ENCODE data around the gene STPG3. TPM values are rescaled to one million over a fixed set of nuclear protein-coding genes. Genes with fewer than 3 reads are reported as not detected.

STPG3 gene
- total RNA-seq, 5 donors from 2014 or later (not counting 1 experiment from before 2014, with no cell fraction given) = 0.54 TPM; not detected in 4

GRCh38 chr9:137221506-137222111, 29.5 kb upstream of the STPG3 start:
- no peaks in the 10 kb centered on the region for H3K9me3 Mint-ChIP-seq
- CTCF ChIA-PET = interaction anchor here in 1 of 2 donors (1.0 kb wide), 1 partner anchor 193 kb away, joined by 3 read pairs; no protein-coding TSS in a partner anchor

DNA sequence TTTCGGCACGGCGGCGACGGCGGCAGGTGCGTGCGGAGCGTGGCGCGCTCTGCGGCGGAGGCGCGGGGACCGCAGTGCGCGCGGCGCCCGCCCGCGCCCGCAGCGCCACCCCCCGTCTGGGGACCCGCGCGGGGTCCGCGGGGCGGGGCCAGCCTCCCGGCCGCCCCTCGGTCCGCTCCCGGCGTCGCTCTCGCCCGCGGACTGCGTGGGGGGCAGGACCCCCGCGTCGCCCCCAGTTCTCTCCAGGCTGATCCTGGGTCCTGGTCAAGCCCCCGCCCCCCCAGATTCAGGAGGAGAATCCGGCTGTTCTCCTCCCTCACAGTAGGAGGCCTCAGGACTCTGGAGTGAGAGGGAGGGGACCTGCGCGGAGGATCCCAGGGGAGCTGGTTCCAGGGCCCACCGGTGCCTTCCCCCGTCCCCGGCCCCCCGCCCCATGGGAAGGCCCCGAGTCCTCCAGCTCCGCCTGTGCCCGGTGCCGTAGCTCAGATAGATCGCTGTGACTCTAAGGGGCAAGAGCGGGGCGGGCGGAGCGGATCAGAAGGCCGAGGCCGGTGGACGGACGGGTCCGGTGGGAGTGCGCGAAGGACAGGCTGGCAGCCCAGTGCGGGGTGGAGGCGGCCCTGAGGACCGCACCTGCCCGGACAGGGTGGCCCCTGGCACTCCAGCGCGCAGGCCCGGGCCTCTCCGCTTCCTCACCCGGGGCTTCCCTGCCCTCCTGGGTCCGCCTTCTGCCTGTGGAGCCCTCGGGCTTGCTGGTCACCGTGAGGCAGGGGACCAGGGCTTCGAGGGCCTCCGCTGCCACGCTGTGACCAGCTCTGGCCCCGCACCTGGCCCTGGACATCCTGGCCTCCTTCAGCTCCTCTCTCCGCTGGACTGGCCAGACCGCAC, 28.7 kb upstream of the STPG3 start, which contains the start of gene RNF208:
TSS of gene RNF208 (minus strand) at position 51 of the 888 bp plus-strand sequence. CDS start 1,028 bp downstream, outside the sequence.
- H3K36me3 Mint-ChIP-seq = no peaks in the 10 kb centered on the region
- H3K4me3 Mint-ChIP-seq = peak within 1 kb of the TSS; percentile 71 to 80 (median 79)
- ChIA-PET CTCF (interaction anchor here in 1 of 2 donors (1.0 to 2.0 kb wide), 3 partner anchors 14 to 194 kb away, joined by 3 to 9 read pairs (median 7); no protein-coding TSS in a partner anchor), POLR2A (interaction anchor here (1.0 to 2.4 kb wide), 3 partner anchors 16 to 21 kb away, joined by 3 to 16 read pairs (median 6); partner anchors contain the start of gene TUBB4B (in 1 of the 2))
- peaks cover 0 to under 1% of the 10 kb centered on the region in 2 donors for H3K27me3 Mint-ChIP-seq
- ATAC-seq (replicated peaks in 1 of 4) (no peak), DNase-seq (peak in 3 of 35 experiments; percentile 11 to 32 (median 30))
- Histone ChIP-seq H3K4me1 (ENCODE audit: control insufficient read depth in 1 of 2, extremely low read depth in 1 of 2, insufficient read depth in 2 of 2, low read length in 2 of 2) (peaks cover 2 to 34% of the 10 kb centered on the region in 2 experiments), H3K4me3 (ENCODE audit: control insufficient read depth in 1 of 2, extremely low read depth in 1 of 2, low read length in 1 of 2) (peak within 1 kb of the TSS; percentile 76 to 79), H3K27ac (ENCODE audit: low read length) (peak within 1 kb of the TSS; percentile 66), H3K27me3 (replicated peaks in 1 of 2; ENCODE audit: control insufficient read depth in 2 of 2, extremely low read depth in 1 of 2, insufficient read depth in 2 of 2, low read length in 1 of 2) (peaks cover 0 to 22% of the 10 kb centered on the region in 2 experiments), H3K9me3 (no peaks in the 10 kb centered on the region), H3K36me3 (ENCODE audit: control insufficient read depth in 2 of 2, extremely low read depth in 1 of 2, insufficient read depth in 1 of 2, low read length in 1 of 2) (no peaks in the 10 kb centered on the region)
- peak within 1 kb of the TSS in 1 of 2 donors; percentile 80 for H3K27ac Mint-ChIP-seq
- H3K4me1 Mint-ChIP-seq = peaks cover 1 to 5% (median 5%) of the 10 kb centered on the region in 3 donors
- WGBS (ENCODE audit: insufficient coverage) = 8% methylated on average over 84 of the region's 88 CpGs
- H3K9me3 Mint-ChIP-seq = no peaks in the 10 kb centered on the region

More at GRCh38 chr9:137221506-137222111, 29.5 kb upstream of the STPG3 start:
- 16% methylated on average over 60 of the region's 61 CpGs for WGBS (ENCODE audit: insufficient coverage)
- no peak overlapping the region for H3K27ac ChIP-seq (ENCODE audit: low read length)
- Mint-ChIP-seq H3K4me1 (peaks cover 0 to 5% (median 4%) of the 10 kb centered on the region in 3 donors), H3K27ac (no peak overlapping the region), H3K36me3 (no peaks in the 10 kb centered on the region), H3K27me3 (no peaks in the 10 kb centered on the region), H3K4me3 (no peak overlapping the region)
- ATAC-seq (replicated peaks in 1 of 4) (no peak), DNase-seq (peak in 1 of 35 experiments; percentile 36)
- no peaks in the 10 kb centered on the region for H3K9me3 ChIP-seq
- H3K4me1 ChIP-seq (ENCODE audit: control insufficient read depth in 1 of 2, extremely low read depth in 1 of 2, insufficient read depth in 2 of 2, low read length in 2 of 2) = peaks cover 2 to 30% of the 10 kb centered on the region in 2 experiments
- POLR2A ChIA-PET = interaction anchor here in 1 of 2 donors (1.0 kb wide), 1 partner anchor 15 kb away, joined by 3 read pairs; no protein-coding TSS in a partner anchor
- H3K36me3 ChIP-seq (ENCODE audit: control insufficient read depth in 2 of 2, extremely low read depth in 1 of 2, insufficient read depth in 1 of 2, low read length in 1 of 2) = no peaks in the 10 kb centered on the region
- peaks cover 0 to 14% of the 10 kb centered on the region in 2 experiments for H3K27me3 ChIP-seq (replicated peaks in 1 of 2; ENCODE audit: control insufficient read depth in 2 of 2, extremely low read depth in 1 of 2, insufficient read depth in 2 of 2, low read length in 1 of 2)
- no peak overlapping the region for H3K4me3 ChIP-seq (ENCODE audit: control insufficient read depth in 1 of 2, extremely low read depth in 1 of 2, low read length in 1 of 2)

DNA sequence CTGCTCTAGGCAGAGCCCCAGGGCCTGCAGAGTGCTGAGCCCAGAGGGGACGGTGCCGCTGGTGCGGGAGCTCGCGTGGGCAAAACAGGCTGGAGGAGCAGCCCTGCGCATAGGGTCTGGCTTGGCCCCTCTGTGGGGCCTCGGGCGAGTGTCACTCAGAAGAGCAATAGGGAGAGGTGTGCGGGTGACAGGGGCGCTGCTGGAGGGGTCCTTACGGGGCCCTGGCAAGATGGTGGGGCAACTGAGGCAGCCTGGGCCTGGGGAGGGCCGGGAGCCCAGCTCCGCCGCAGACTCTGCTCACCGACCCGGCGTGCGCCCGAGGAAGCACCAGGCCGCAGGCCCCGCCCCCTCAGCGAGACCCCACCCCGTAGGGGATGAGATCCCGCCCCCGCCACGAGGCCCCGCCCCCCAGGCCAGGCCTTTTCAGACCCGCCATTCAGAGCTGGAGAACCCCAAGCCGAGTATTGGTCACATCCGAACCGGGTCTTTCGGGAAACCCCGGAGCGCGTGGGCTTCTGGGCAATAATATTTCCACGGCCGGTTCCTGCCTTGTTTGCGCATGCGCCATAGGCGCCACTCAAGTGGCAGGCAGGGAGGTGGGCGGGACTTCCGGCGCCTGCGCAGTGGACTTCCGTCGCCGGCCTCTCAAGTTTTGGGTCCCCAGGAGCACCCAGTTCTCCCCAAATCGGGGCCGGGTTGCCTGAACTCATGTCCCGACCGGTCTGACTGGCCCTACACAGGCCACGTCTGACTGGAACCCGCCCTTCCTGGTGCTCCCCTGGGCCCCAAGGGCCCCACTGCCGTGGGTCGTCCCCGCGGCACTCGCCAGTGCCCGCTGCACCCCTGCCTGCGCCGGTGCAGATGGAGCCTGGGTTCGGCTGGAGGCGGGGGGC, 27.8 kb upstream of the STPG3 start:
- Histone ChIP-seq H3K4me3 (ENCODE audit: control insufficient read depth in 1 of 2, extremely low read depth in 1 of 2, low read length in 1 of 2) (peak overlapping the region; percentile 76 to 79), H3K9me3 (no peaks in the 10 kb centered on the region), H3K27ac (ENCODE audit: low read length) (peak overlapping the region; percentile 83), H3K4me1 (ENCODE audit: control insufficient read depth in 1 of 2, extremely low read depth in 1 of 2, insufficient read depth in 2 of 2, low read length in 2 of 2) (peaks cover 2 to 37% of the 10 kb centered on the region in 2 experiments), H3K36me3 (ENCODE audit: control insufficient read depth in 2 of 2, extremely low read depth in 1 of 2, insufficient read depth in 1 of 2, low read length in 1 of 2) (no peaks in the 10 kb centered on the region), H3K27me3 (replicated peaks in 1 of 2; ENCODE audit: control insufficient read depth in 2 of 2, extremely low read depth in 1 of 2, insufficient read depth in 2 of 2, low read length in 1 of 2) (peaks cover 0 to 27% of the 10 kb centered on the region in 2 experiments)
- 1% methylated on average over 57 of the region's 63 CpGs for WGBS (ENCODE audit: insufficient coverage)
- ChIA-PET CTCF (interaction anchor here in 1 of 2 donors (0.6 to 2.0 kb wide), 9 partner anchors 13 to 497 kb away, joined by 3 to 9 read pairs (median 5); no protein-coding TSS in a partner anchor), POLR2A (interaction anchor here (0.6 to 2.4 kb wide), 7 partner anchors 9 to 431 kb away, joined by 3 to 16 read pairs (median 6); partner anchors contain the start of gene TUBB4B (in 1 of the 2))
- peak overlapping the region; percentile 71 to 80 (median 79) for H3K4me3 Mint-ChIP-seq
- DNase-seq = peak; percentile 94 to 99 (median 98)
- no peaks in the 10 kb centered on the region for H3K9me3 Mint-ChIP-seq
- H3K27me3 Mint-ChIP-seq = peaks cover 3 to 4% of the 10 kb centered on the region in 2 donors
- H3K27ac Mint-ChIP-seq = peak overlapping the region; percentile 67 to 80
- peak; percentile 91 to 94 (median 92) for ATAC-seq (replicated peaks in 1 of 4)
- H3K36me3 Mint-ChIP-seq = no peaks in the 10 kb centered on the region
- peaks cover 6 to 8% (median 7%) of the 10 kb centered on the region in 3 donors for H3K4me1 Mint-ChIP-seq

DNA sequence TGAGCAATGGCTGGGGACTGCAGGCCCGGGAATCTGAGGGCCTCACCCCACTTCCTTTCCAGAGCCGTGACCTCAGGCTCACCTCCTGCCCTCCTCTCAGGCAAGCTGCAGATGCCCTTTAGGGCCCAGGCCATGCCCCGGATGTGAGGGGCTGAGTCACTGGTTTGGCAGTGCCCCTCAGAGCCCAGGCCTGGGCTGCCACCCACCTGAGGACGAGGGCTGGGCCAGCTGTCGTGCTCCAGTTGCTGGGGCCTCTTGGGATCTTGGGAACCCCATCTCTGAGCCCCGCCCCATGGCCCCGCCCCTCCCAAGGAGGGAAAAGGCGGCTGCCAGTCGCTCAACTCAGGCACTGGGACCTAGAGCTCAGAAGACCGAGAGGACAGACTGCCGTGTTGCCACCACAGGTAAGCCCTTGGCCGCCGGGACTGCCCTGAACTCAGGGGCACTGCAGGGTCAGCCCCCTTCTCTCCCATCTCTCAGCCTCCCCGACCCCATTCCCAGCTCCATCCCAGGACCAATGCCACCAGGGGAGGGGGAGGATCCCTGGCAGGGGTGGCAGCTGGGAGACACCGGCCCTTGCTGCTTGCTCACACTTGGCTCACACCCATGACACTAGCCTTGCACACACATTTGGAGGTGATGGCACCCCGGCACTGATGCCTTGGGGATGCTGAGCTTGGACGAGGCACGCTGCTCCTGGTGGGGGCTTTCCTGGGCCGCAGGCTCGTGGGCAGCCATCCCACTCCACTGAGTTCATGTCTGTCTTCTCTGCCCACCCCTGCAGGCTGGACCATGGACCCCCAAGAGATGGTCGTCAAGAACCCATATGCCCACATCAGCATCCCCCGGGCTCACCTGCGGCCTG, 26.0 kb upstream of the STPG3 start, which contains the start of gene CYSRT1:
TSS of gene CYSRT1 (plus strand) at position 345 of the 865 bp plus-strand sequence. CDS start at position 793, 448 bp downstream.
- H3K27me3 Mint-ChIP-seq = peaks cover 4 to 6% of the 10 kb centered on the region in 2 donors
- DNase-seq = no peak
- peak within 1 kb of the TSS; percentile 71 to 79 for H3K4me3 ChIP-seq (ENCODE audit: control insufficient read depth in 1 of 2, extremely low read depth in 1 of 2, low read length in 1 of 2)
- no peaks in the 10 kb centered on the region for H3K9me3 ChIP-seq
- ChIA-PET POLR2A (interaction anchor here in 1 of 2 donors (1.2 kb wide), 1 partner anchor 16 kb away, joined by 4 read pairs; the partner anchor contains the start of gene TUBB4B), CTCF (interaction anchor here in 1 of 2 donors (1.1 kb wide), 1 partner anchor 129 kb away, joined by 4 read pairs; no protein-coding TSS in a partner anchor)
- no peaks in the 10 kb centered on the region for H3K36me3 ChIP-seq (ENCODE audit: control insufficient read depth in 2 of 2, extremely low read depth in 1 of 2, insufficient read depth in 1 of 2, low read length in 1 of 2)
- peaks cover 2 to 37% of the 10 kb centered on the region in 2 experiments for H3K4me1 ChIP-seq (ENCODE audit: control insufficient read depth in 1 of 2, extremely low read depth in 1 of 2, insufficient read depth in 2 of 2, low read length in 2 of 2)
- peak within 1 kb of the TSS; percentile 67 to 80 for H3K27ac Mint-ChIP-seq
- no peaks in the 10 kb centered on the region for H3K9me3 Mint-ChIP-seq
- H3K27ac ChIP-seq (ENCODE audit: low read length) = peak within 1 kb of the TSS; percentile 83
- WGBS (ENCODE audit: insufficient coverage) = 71% methylated on average over 14 of the region's 23 CpGs
- H3K27me3 ChIP-seq (replicated peaks in 1 of 2; ENCODE audit: control insufficient read depth in 2 of 2, extremely low read depth in 1 of 2, insufficient read depth in 2 of 2, low read length in 1 of 2) = peaks cover 0 to 42% of the 10 kb centered on the region in 2 experiments
- ATAC-seq (replicated peaks in 1 of 4) = no peak
- peak within 1 kb of the TSS; percentile 71 to 80 (median 79) for H3K4me3 Mint-ChIP-seq
- no peaks in the 10 kb centered on the region for H3K36me3 Mint-ChIP-seq
- peaks cover 6 to 8% (median 7%) of the 10 kb centered on the region in 3 donors for H3K4me1 Mint-ChIP-seq
